Jurkat, Clone E6-1 (cell line): Measurements from ENCODE around the gene OSBPL6. TPM values are rescaled to one million over a fixed set of nuclear protein-coding genes. Genes with fewer than 3 reads are reported as not detected.
A peak's percentile ranks its signal among the peaks of the same experiment; 100 is the strongest.
"Not testable (repeated sequence)": the region's sequence is repeated elsewhere in the genome, so short reads cannot be mapped to it uniquely, and the experiment has no call there.

Source experiments
- DNase-seq: peaks from one replicate; pipeline ENCODE4 v3.0.0-alpha.2; 2011; ENCODE audit warnings: low read depth, low spot score
- H3K4me3 ChIP-seq: 2 replicates; pipeline ENCODE4 v1.5.1; 2011; ENCODE audit warnings: mild to moderate bottlenecking, low read length, control low read depth, moderate library complexity
- polyA plus RNA-seq: library from polyadenylated mRNA; unstranded; fragments of >200 nt; gene quantifications from one replicate; pipeline ENCODE4 v1.2.1, GENCODE V29; 2012; ENCODE audit warnings: missing spikeins; ENCODE audit not compliant: insufficient read length, insufficient read depth

The OSBPL6 gene
- polyA plus RNA-seq, result 5.2 TPM

- H3K4me3 ChIP-seq, result peak within 1 kb of the TSS; percentile 52
- peak; percentile 43 for DNase-seq
Observed at GRCh38 chr2:178193823-178194599, at the start of gene OSBPL6. OSBPL6 (plus strand) TSS chr2:178194512; CDS start chr2:178306185, 111,673 bp downstream.

DNA sequence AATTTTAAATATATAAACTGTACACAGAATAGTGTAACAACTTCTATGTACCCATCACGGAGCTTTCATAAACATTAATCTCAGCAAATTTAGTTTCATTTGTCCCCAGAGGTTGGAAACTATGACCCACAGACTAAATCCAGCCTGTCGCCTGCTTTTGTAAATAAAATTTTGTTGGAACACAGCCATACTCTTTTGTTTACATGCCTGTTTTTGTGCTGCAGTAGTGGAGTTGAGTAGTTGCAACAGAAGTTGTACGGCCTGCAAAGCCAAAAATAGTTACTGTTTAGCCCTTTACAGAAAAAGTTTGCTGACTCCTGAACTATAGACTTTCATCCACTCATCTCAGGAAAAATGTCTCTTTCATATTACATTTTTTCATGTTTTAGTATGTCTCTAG is 42.3 kb upstream of the OSBPL6 start:
- no peak for DNase-seq
- H3K4me3 ChIP-seq, result no peak overlapping the region

- no peak for DNase-seq
- H3K4me3 ChIP-seq, result no peak overlapping the region
Observed at GRCh38 chr2:178152542-178152941, 41.8 kb upstream of the OSBPL6 start.

DNA sequence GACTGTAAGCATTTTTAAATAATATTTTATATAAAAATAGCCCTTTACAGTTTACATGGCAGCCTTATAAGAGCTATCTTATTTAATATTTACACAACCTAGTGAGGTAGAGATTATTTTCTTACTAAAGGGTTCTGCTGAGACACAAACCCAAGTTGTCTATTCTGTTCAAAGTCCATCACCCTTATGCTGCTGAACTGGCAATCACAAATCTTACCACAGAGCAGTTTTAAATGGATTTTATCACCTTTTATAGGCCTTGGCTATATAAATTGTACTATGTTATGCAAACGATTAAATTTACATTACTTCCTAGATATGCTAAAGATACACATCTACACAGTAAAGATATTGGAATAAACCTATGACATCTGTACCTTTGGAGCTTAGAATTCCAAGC is 41.3 kb upstream of the OSBPL6 start:
- DNase-seq, result no peak
- no peak overlapping the region for H3K4me3 ChIP-seq

DNA sequence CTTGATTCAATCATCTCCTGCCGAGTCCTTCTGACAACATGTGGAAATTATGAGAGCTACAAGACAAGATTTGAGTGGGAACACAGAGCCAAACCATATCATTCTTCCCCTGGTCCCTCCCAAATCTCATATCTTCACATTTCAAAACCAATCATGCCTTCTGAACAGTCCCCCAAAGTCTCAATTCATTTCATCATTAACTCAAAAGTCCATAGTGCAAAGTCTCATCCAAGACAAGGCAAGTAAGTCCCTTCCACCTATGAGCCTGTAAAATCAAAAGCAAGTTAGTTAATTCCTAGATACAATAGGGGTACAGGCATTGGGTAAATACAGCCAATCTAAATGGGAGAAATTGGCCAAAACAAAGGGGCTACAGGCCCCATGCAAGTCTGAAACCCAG is 40.4 kb upstream of the OSBPL6 start:
- DNase-seq, H3K4me3 ChIP-seq: not testable (repeated sequence)

GRCh38 chr2:178155524-178155923 is 38.8 kb upstream of the OSBPL6 start:
- H3K4me3 ChIP-seq, result no peak overlapping the region
- no peak for DNase-seq

DNA sequence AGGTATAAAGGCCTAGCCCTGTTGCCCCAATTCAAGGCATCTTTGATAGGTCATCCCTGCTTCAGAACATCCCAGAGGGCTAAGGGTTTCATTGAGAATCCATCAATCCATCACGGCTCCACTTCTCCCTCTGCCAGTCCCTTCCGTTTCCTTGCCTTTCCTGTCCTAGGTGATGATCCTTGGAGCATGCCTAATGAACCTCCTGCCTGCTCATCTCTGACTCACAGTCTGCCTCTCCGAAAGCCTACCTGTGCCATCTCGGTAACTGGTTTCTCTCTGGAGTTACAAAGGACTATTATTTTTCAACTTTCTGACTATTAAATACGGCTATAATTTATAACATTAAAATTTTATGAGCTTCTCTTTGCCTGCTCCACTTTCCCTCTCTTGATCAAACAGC is 36.7 kb upstream of the OSBPL6 start:
- H3K4me3 ChIP-seq, result no peak overlapping the region
- no peak for DNase-seq

- no peak overlapping the region for H3K4me3 ChIP-seq
- no peak for DNase-seq
Observed at GRCh38 chr2:178159966-178160365, 34.3 kb upstream of the OSBPL6 start.

GRCh38 chr2:178160601-178161000 is 33.7 kb upstream of the OSBPL6 start:
- no peak for DNase-seq
- no peak overlapping the region for H3K4me3 ChIP-seq

- no peak overlapping the region for H3K4me3 ChIP-seq
- no peak for DNase-seq
Observed at GRCh38 chr2:178163395-178163794, 30.9 kb upstream of the OSBPL6 start.

DNA sequence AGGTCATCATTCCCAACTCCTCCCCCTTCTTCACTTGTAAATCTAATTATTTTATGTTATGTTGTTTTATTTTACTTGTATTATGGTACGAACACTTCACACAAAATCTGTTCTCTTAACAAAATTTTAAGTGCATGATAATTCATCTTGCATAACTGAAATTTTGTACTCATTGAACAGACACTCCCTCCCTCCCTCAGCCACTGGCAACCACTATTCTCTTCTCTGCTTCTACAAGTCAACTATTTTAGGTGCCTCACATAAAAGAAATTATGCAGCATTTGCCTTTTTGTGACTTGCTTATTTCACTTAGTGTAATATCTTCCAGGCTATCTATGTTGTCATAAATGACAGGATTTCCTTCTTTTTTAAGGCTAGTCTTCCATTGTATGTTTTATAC is 30.4 kb upstream of the OSBPL6 start:
- DNase-seq, result no peak
- no peak overlapping the region for H3K4me3 ChIP-seq

GRCh38 chr2:178173657-178174056 is 20.7 kb upstream of the OSBPL6 start:
- no peak for DNase-seq
- H3K4me3 ChIP-seq, result no peak overlapping the region

GRCh38 chr2:178177066-178177679 is 17.1 kb upstream of the OSBPL6 start:
- no peak overlapping the region for H3K4me3 ChIP-seq
- no peak for DNase-seq

DNA sequence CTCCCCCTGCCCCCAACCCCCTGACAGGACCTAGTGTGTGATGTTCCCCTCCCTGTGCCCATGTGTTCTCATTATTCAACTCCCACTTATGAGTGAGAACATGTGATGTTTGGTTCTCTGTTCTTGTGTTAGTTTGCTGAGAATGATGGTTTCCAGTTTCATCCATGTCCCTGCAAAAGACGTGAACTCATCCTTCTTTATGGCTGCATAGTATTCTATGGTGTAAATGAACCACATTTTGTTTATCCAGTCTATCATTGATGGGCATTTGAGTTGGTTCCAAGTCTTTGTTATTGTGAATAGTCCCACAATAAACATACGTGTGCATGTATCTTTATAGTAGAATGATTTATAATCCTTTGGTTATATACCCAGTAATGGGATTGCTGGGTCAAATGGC is 13.7 kb upstream of the OSBPL6 start:
- not testable (repeated sequence) for H3K4me3 ChIP-seq

GRCh38 chr2:178187861-178188260 is 6.5 kb upstream of the OSBPL6 start:
- no peak for DNase-seq
- no peak overlapping the region for H3K4me3 ChIP-seq

More for the DNA sequence above, 13.7 kb upstream of the OSBPL6 start:
- not testable (repeated sequence) for DNase-seq

DNA sequence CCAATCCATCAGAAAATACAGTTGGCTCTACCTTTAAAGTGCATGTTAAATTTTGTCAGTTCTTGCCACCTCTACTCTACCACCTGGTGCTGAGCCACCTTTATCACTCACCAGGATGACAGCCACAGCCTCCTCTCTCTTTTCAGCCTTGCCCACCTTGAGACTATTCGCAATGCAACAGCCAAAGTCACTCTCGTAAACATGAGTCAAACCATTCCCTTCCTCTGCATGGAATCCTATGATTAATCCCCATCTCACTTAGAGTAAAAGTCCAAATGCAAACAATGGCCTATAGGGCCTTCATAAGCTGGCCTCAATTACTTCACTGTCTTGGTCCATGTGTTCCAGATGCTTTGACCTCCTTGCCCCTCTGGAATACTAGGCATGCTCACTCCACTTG is 5.8 kb upstream of the OSBPL6 start:
- no peak for DNase-seq

GRCh38 chr2:178191004-178191508 is 3.3 kb upstream of the OSBPL6 start:
- peak; percentile 26 for DNase-seq
- H3K4me3 ChIP-seq, result no peak overlapping the region

More for the DNA sequence above, 5.8 kb upstream of the OSBPL6 start:
- no peak overlapping the region for H3K4me3 ChIP-seq

- no peak overlapping the region for H3K4me3 ChIP-seq
- DNase-seq, result no peak
Observed at GRCh38 chr2:178191511-178191910, 2.8 kb upstream of the OSBPL6 start.

- H3K4me3 ChIP-seq, result no peak overlapping the region
Observed at GRCh38 chr2:178193496-178193822, 853 bp upstream of the OSBPL6 start.

GRCh38 chr2:178194600-178195389 is 483 bp downstream of the OSBPL6 start:
- no peak for DNase-seq
- peak overlapping the region; percentile 49 for H3K4me3 ChIP-seq

More at GRCh38 chr2:178193496-178193822, 853 bp upstream of the OSBPL6 start:
- DNase-seq, result no peak
